Retinal pigment epithelial cell (primary cell): Measurements from ENCODE around the gene EIF4E3.

ENCODE experiments used
- DNase-seq: peaks from one replicate; pipeline ENCODE4 v3.0.0-alpha.2; 2010; ENCODE audit warnings: low read depth
- H3K4me3 ChIP-seq: 2 replicates; pipeline ENCODE4 v1.5.1; 2011; ENCODE audit warnings: mild to moderate bottlenecking, low read length, control low read depth, moderate library complexity
- CTCF ChIP-seq: conservative IDR thresholded peaks from 2 replicates; pipeline ENCODE4 v1.5.1; 2011; ENCODE audit warnings: low read depth, low read length, control low read depth, inconsistent platforms

EIF4E3 gene

GRCh38 chr3:71650372-71650771 lies 74.8 kb downstream of the EIF4E3 start:
- no peak overlapping the region for H3K4me3 ChIP-seq
- no peak for TF ChIP-seq CTCF
- no peak for DNase-seq

- H3K4me3 ChIP-seq: no peak overlapping the region
- DNase-seq: no peak
- no peak for TF ChIP-seq CTCF
Measured at GRCh38 chr3:71649757-71650156, 75.4 kb downstream of the EIF4E3 start.

GRCh38 chr3:71647751-71648150 lies 77.5 kb downstream of the EIF4E3 start:
- no peak for DNase-seq
- TF ChIP-seq CTCF: no peak
- H3K4me3 ChIP-seq: no peak overlapping the region

- no peak for DNase-seq
- no peak for TF ChIP-seq CTCF
- no peak overlapping the region for H3K4me3 ChIP-seq
Measured at GRCh38 chr3:71646971-71647370, 78.2 kb downstream of the EIF4E3 start.

GRCh38 chr3:71645140-71645539 lies 80.1 kb downstream of the EIF4E3 start:
- no peak for DNase-seq
- no peak for TF ChIP-seq CTCF

GRCh38 chr3:71641674-71642073 lies 83.5 kb downstream of the EIF4E3 start:
- DNase-seq: no peak
- H3K4me3 ChIP-seq: no peak overlapping the region
- no peak for TF ChIP-seq CTCF

More at GRCh38 chr3:71645140-71645539, 80.1 kb downstream of the EIF4E3 start:
- H3K4me3 ChIP-seq: no peak overlapping the region

GRCh38 chr3:71640331-71640983 lies 84.7 kb downstream of the EIF4E3 start:
- no peak for TF ChIP-seq CTCF

More at GRCh38 chr3:71640331-71640983, 84.7 kb downstream of the EIF4E3 start:
- H3K4me3 ChIP-seq: no peak overlapping the region
- no peak for DNase-seq
